ENCODE measurements around the gene VPS16.

The VPS16 gene

DNA sequence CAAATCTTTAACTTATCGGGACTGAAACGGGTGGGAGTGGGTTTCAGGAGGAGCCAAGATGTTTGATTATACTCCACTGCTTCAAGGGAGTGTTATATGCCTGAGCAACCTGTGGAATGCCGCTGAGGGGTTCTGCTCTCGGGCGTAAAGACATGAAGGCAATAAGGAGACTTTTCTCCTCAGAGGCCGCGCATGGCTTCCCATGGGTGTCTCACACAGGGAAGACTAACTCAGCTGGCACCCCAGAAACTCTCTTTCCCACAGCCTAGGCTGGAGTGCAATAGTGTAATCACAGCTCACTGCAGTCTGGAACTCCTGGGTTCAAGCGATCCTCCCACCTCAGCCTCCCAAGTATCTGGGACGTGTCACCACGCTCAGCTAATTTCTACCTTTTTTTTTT lies 30.9 kb upstream of the VPS16 start:
- TF ChIP-seq, protein P1, sequence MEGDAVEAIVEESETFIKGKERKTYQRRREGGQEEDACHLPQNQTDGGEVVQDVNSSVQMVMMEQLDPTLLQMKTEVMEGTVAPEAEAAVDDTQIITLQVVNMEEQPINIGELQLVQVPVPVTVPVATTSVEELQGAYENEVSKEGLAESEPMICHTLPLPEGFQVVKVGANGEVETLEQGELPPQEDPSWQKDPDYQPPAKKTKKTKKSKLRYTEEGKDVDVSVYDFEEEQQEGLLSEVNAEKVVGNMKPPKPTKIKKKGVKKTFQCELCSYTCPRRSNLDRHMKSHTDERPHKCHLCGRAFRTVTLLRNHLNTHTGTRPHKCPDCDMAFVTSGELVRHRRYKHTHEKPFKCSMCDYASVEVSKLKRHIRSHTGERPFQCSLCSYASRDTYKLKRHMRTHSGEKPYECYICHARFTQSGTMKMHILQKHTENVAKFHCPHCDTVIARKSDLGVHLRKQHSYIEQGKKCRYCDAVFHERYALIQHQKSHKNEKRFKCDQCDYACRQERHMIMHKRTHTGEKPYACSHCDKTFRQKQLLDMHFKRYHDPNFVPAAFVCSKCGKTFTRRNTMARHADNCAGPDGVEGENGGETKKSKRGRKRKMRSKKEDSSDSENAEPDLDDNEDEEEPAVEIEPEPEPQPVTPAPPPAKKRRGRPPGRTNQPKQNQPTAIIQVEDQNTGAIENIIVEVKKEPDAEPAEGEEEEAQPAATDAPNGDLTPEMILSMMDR (IDR thresholded peaks at IDR 0.05; ENCODE audit: insufficient read depth, low read depth, low read length, missing control alignments) = no peak
- no peak overlapping the region for H3K4me3 ChIP-seq (ENCODE audit: low read length)
- DNase-seq (ENCODE audit: low read depth) = no peak

DNA sequence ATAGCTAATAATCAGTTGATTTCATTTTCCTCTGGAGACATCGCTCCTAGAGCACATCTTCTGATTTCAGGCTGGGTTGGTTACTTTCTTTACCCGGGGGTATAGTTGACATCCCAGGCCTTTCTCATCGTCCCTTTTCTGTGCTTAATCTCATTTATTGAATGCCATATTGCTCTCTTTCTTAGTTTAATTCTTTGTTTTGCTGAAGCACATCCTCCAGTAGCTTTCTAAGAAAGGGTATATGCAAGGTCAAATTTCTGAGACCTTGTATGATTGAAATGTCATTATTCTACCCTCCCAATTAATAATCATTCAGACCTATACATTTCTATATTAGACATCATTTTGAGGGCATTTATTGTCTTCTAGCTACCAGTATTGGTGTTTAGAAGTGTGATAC lies 28.4 kb upstream of the VPS16 start:
- TF ChIP-seq, protein P1 (IDR thresholded peaks at IDR 0.05; ENCODE audit: insufficient read depth, low read depth, low read length, missing control alignments) = no peak
- no peak for DNase-seq (ENCODE audit: low read depth)
- no peak overlapping the region for H3K4me3 ChIP-seq (ENCODE audit: low read length)

DNA sequence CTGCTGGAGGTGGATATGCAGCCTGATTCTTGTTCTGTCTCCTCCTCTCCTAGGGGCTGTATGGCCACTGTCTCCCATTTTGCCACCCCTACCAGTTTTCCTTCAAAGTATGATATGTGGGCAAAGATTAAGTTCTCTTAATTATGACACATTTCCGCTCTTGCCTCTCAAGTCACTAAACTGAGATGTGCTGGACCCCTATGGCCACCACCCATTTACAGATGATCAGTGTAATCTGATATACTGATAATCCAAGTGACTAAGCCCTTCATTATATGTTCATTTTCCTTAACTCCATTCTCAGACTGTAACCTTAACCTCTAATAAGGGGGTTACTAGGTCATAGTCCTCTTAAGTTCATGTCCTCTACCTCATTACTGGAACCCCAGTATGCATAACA lies 26.5 kb upstream of the VPS16 start:
- no peak for DNase-seq (ENCODE audit: low read depth)
- TF ChIP-seq, protein P1 (IDR thresholded peaks at IDR 0.05; ENCODE audit: insufficient read depth, low read depth, low read length, missing control alignments) = no peak
- no peak overlapping the region for H3K4me3 ChIP-seq (ENCODE audit: low read length)

DNA sequence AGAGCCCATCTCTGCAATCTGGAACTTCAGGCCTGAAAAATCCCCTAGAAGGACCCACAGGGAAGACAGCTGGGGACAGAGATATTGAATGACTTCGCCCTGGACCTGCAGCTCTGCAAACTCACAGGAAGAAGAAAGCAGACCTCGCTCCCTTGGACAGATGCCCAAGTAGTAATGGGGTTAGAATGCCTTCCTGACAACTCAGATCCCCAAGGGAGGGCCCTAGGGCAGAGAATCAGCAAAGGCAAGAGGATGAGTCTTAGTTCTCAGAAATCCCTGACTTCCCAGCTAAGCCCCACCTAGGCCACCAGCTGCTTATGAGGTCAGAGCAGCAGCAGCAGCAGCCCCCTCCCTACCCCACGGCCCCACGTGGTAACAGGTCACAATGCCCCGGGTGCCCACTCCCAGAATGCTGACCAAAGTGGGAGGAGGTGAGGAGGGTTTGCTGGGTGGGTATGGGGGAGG lies 25.9 kb upstream of the VPS16 start, which contains the start of gene C20orf141:
C20orf141 (plus strand) TSS at position 401 of the 465 bp plus-strand sequence. CDS start 198 bp downstream, outside the sequence.
- peak; percentile 94 for DNase-seq (ENCODE audit: low read depth)
- H3K4me3 ChIP-seq (ENCODE audit: low read length) = no peak within 1 kb of the TSS
- TF ChIP-seq, protein P1 (IDR thresholded peaks at IDR 0.05; ENCODE audit: insufficient read depth, low read depth, low read length, missing control alignments) = no peak

DNA sequence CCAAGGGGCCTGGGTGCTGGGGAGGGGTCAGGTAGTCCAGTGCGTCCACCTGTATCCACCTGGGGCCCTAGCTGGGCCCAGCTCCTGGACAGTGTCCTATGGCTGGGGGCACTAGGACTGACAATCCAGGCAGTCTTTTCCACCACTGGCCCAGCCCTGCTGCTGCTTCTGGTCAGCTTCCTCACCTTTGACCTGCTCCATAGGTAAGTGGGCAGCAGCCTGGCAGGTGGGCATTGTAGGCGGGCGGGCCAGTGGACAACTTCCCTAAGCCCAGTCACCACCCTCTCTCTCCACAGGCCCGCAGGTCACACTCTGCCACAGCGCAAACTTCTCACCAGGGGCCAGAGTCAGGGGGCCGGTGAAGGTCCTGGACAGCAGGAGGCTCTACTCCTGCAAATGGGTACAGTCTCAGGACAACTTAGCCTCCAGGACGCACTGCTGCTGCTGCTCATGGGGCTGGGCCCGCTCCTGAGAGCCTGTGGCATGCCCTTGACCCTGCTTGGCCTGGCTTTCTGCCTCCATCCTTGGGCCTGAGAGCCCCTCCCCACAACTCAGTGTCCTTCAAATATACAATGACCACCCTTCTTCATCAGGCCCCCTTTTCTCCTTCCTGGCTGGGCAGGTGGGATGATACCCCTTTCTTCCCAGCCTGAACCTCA lies 25.2 kb upstream of the VPS16 start:
- TF ChIP-seq, protein P1 (IDR thresholded peaks at IDR 0.05; ENCODE audit: insufficient read depth, low read depth, low read length, missing control alignments) = no peak
- no peak for DNase-seq (ENCODE audit: low read depth)
- no peak overlapping the region for H3K4me3 ChIP-seq (ENCODE audit: low read length)

DNA sequence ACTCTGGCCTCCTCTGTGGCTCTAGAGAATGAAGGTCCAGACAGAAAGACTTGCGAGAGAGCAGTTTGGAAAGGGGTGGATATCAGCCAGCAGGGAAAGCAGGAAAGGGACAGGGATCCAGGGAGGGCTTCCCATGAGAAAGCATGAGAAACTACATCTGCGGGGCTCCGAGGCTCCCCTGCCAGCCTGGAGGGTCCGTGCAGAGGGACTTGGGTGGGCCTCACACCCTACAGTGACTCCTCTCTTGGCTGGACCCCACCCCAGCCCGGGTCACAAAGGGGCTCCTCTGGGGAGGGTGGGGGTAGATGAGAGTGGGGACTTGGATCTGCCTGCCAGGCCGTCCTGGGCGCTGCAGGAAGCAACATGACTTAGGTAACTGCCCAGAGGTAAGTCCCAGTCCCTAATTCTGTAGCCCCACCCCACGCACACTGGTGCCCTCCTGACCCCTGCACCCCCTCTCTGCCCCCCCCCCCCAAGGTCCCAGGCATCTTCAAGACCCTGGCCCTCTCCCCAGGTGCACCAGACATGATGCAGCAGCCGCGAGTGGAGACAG lies 24.4 kb upstream of the VPS16 start, which contains the start of gene TMEM239:
TMEM239 (plus strand) TSS at position 335 of the 553 bp plus-strand sequence; CDS start at position 526, 191 bp downstream.
- H3K4me3 ChIP-seq (ENCODE audit: low read length) = no peak within 1 kb of the TSS
- no peak for DNase-seq (ENCODE audit: low read depth)
- TF ChIP-seq, protein P1 (IDR thresholded peaks at IDR 0.05; ENCODE audit: insufficient read depth, low read depth, low read length, missing control alignments) = no peak

Data from epithelial cell of esophagus (primary cell).